ENCODE measurements around the gene AHDC1. TPM values are rescaled to one million over a fixed set of nuclear protein-coding genes. Genes with fewer than 3 reads are reported as not detected.

Gene AHDC1
- total and polyA plus RNA-seq, 2 of the 13 experiments (the other 11 are each of a cell fraction or from before 2014, with no cell fraction given): 1.0 to 2.7 TPM

DNA sequence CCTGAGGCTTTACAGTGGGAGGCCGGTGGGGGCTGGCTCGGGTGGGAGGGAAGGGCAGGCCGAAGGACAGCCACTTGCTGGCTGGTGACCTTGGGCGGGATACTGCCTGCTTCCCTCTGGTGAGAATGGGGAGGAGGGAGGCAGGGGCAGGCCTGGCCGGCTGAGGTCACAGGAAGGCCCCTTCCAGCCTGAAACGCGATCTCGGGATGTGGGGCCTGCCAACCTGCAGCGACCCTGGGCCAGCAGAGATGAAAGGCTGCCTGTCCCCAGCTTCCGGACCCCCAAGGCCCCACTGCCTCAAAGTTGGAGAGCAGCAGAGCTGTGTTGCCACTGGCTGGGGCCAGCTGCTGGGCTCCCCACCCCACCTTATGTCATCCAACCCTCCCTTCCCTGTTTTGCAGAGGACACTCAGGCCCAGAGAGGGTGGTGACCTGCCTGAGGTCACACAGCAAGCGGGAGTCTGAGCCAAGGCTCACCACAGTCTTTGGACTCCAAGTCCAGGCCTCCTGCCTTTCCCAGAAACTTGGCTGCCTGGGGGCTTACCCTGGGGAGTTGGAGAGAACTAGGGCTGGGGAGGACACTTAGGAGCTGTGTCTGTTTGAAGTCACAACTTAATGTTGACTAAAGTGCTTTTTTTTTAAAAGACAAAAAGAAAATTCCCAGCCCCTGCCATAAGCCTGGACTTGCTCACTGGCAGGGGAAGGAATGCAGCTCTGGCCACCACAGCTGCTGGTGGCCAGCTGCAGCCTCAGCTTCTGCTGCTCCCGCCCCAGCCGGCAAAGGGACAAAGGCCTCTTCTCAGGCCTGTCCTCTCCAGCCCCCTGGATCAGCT is 99.1 kb downstream of the AHDC1 start (continued):
- TF ChIP-seq ZFP37 (CRISPR knock-in tag; IDR thresholded peaks at IDR 0.05; ENCODE audit: borderline replicate concordance) (0 out of 2 replicates have a peak, but pooled peaks have one; percentile 46), SMAD3 (CRISPR knock-in tag; IDR thresholded peaks at IDR 0.05) (0 out of 2 replicates have a peak, but pooled peaks have one; percentile 37), AGO2 (optimal IDR thresholded peaks at IDR 0.05; ENCODE audit: low read depth, low read length) (peak; percentile 9), ZFAT (CRISPR knock-in tag; conservative IDR thresholded peaks at IDR 0.05) (no peak), ZNF263 (CRISPR knock-in tag; IDR thresholded peaks at IDR 0.05) (peak; percentile 96), ZNF768 (CRISPR knock-in tag; IDR thresholded peaks at IDR 0.05) (peak; percentile 100), ZSCAN20 (CRISPR knock-in tag; IDR thresholded peaks at IDR 0.05; ENCODE audit: borderline replicate concordance) (peak; percentile 65; the same call in 1 of the 2 replicates), SETDB1 (CRISPR knock-in tag; IDR thresholded peaks at IDR 0.05; ENCODE audit: borderline replicate concordance) (no peak), SNRNP70 (IDR thresholded peaks at IDR 0.05; ENCODE audit: low read depth, low read length) (no peak), ZNF777 (CRISPR knock-in tag; IDR thresholded peaks at IDR 0.05) (no peak), IKZF1 (IDR thresholded peaks at IDR 0.05) (no peak), ZNF124 (CRISPR knock-in tag; IDR thresholded peaks at IDR 0.05) (peak; percentile 71; the same call in 1 of the 2 replicates), HMGA1 (CRISPR knock-in tag; conservative IDR thresholded peaks at IDR 0.05) (no peak)
- TF ChIP-seq, protein P1, sequence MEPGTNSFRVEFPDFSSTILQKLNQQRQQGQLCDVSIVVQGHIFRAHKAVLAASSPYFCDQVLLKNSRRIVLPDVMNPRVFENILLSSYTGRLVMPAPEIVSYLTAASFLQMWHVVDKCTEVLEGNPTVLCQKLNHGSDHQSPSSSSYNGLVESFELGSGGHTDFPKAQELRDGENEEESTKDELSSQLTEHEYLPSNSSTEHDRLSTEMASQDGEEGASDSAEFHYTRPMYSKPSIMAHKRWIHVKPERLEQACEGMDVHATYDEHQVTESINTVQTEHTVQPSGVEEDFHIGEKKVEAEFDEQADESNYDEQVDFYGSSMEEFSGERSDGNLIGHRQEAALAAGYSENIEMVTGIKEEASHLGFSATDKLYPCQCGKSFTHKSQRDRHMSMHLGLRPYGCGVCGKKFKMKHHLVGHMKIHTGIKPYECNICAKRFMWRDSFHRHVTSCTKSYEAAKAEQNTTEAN (CRISPR knock-in tag; conservative IDR thresholded peaks at IDR 0.05): peak; percentile 57; the same call in 1 of the 2 replicates
- TF ChIP-seq, protein P2, sequence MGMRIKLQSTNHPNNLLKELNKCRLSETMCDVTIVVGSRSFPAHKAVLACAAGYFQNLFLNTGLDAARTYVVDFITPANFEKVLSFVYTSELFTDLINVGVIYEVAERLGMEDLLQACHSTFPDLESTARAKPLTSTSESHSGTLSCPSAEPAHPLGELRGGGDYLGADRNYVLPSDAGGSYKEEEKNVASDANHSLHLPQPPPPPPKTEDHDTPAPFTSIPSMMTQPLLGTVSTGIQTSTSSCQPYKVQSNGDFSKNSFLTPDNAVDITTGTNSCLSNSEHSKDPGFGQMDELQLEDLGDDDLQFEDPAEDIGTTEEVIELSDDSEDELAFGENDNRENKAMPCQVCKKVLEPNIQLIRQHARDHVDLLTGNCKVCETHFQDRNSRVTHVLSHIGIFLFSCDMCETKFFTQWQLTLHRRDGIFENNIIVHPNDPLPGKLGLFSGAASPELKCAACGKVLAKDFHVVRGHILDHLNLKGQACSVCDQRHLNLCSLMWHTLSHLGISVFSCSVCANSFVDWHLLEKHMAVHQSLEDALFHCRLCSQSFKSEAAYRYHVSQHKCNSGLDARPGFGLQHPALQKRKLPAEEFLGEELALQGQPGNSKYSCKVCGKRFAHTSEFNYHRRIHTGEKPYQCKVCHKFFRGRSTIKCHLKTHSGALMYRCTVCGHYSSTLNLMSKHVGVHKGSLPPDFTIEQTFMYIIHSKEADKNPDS (CRISPR knock-in tag; IDR thresholded peaks at IDR 0.05): 0 out of 2 replicates have a peak, but pooled peaks have one; percentile 17
- TF ChIP-seq, protein P3, sequence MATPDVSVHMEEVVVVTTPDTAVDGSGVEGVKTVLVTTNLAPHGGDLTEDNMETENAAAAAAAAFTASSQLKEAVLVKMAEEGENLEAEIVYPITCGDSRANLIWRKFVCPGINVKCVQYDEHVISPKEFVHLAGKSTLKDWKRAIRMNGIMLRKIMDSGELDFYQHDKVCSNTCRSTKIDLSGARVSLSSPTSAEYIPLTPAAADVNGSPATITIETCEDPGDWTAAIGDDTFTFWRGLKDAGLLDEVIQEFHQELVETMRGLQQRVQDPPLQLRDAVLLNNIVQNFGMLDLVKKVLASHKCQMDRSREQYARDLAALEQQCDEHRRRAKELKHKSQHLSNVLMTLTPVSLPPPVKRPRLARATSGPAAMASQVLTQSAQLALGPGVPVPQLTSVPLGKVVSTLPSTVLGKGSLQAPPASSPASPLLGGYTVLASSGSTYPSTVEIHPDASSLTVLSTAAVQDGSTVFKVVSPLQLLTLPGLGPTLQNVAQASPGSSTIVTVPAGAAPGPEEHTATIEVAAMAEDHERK (CRISPR knock-in tag; IDR thresholded peaks at IDR 0.05; ENCODE audit: low read depth): no peak
- TF ChIP-seq, protein P4, sequence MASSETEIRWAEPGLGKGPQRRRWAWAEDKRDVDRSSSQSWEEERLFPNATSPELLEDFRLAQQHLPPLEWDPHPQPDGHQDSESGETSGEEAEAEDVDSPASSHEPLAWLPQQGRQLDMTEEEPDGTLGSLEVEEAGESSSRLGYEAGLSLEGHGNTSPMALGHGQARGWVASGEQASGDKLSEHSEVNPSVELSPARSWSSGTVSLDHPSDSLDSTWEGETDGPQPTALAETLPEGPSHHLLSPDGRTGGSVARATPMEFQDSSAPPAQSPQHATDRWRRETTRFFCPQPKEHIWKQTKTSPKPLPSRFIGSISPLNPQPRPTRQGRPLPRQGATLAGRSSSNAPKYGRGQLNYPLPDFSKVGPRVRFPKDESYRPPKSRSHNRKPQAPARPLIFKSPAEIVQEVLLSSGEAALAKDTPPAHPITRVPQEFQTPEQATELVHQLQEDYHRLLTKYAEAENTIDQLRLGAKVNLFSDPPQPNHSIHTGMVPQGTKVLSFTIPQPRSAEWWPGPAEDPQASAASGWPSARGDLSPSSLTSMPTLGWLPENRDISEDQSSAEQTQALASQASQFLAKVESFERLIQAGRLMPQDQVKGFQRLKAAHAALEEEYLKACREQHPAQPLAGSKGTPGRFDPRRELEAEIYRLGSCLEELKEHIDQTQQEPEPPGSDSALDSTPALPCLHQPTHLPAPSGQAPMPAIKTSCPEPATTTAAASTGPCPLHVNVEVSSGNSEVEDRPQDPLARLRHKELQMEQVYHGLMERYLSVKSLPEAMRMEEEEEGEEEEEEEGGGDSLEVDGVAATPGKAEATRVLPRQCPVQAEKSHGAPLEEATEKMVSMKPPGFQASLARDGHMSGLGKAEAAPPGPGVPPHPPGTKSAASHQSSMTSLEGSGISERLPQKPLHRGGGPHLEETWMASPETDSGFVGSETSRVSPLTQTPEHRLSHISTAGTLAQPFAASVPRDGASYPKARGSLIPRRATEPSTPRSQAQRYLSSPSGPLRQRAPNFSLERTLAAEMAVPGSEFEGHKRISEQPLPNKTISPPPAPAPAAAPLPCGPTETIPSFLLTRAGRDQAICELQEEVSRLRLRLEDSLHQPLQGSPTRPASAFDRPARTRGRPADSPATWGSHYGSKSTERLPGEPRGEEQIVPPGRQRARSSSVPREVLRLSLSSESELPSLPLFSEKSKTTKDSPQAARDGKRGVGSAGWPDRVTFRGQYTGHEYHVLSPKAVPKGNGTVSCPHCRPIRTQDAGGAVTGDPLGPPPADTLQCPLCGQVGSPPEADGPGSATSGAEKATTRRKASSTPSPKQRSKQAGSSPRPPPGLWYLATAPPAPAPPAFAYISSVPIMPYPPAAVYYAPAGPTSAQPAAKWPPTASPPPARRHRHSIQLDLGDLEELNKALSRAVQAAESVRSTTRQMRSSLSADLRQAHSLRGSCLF (CRISPR knock-in tag; IDR thresholded peaks at IDR 0.05; ENCODE audit: borderline replicate concordance): no peak

Measured in HepG2 (cell line).